ENCODE results near the gene ENPP3.

ENPP3 gene

DNA sequence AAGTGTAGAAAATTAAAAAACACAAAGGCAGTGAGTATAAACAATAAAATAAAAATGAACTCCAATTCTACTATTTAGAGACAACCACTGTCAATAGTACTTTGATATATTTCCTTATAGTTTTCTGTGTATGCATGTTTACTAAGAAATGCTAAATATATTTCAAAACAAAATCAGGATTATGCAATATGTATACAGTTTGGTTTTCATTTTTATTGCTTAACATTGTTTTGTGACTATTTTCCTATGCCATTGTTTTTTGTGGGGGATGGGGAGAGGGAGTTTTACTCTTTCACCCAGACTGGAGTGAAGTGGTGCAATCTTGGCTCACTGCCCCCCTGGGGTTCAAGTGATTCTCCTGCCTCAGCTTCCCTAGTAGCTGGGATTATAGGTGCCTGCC is 44.5 kb downstream of the ENPP3 start:
- no peak for DNase-seq (ENCODE audit: low spot score)
- H3K4me3 ChIP-seq = no peak overlapping the region
- TF ChIP-seq, protein P1, sequence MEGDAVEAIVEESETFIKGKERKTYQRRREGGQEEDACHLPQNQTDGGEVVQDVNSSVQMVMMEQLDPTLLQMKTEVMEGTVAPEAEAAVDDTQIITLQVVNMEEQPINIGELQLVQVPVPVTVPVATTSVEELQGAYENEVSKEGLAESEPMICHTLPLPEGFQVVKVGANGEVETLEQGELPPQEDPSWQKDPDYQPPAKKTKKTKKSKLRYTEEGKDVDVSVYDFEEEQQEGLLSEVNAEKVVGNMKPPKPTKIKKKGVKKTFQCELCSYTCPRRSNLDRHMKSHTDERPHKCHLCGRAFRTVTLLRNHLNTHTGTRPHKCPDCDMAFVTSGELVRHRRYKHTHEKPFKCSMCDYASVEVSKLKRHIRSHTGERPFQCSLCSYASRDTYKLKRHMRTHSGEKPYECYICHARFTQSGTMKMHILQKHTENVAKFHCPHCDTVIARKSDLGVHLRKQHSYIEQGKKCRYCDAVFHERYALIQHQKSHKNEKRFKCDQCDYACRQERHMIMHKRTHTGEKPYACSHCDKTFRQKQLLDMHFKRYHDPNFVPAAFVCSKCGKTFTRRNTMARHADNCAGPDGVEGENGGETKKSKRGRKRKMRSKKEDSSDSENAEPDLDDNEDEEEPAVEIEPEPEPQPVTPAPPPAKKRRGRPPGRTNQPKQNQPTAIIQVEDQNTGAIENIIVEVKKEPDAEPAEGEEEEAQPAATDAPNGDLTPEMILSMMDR (IDR thresholded peaks at IDR 0.05) = no peak
- no peak overlapping the region for H3K27ac ChIP-seq

DNA sequence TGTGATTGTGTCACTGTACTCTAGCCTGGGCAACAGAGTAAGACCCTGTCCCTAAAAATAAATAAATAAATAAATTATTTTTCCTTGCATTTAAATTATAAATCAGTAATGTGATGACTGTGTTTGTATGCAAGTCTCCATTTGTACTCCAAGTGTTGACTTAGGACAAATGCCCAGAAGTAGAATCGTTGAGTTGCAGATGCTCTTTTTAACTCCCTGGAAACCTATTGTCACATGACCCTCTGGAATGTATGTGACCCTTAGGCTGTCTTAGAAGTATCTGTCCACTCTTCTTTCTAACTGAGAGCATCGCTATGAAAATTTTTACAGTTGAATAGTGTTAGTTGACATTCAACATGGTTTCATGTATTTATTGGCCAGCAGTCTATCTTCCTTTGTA is 45.3 kb downstream of the ENPP3 start:
- TF ChIP-seq, protein P1 (IDR thresholded peaks at IDR 0.05) = no peak
- no peak overlapping the region for H3K27ac ChIP-seq
- DNase-seq (ENCODE audit: low spot score) = no peak
- H3K4me3 ChIP-seq = no peak overlapping the region

DNA sequence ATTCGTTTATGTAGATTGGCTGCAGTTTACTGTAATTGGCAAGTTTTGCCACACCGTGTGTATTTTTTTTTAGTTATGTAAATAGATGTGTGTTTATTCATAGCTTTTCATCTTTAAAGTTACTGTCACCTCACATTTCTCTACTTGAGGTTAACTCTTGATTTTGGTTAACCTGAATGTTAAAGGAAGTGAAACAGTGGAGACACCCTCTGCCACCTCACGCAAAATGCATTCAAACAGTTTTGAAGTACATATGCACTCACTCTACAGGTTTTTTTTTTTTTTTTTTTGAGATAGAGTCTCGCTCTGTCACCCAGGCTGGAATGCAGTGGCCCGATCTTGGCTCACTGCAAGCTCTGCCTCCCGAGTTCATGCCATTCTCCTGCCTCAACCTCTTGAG is 46.4 kb downstream of the ENPP3 start:
- DNase-seq (ENCODE audit: low spot score) = no peak
- Histone ChIP-seq H3K27ac (no peak overlapping the region), H3K4me3 (no peak overlapping the region)
- TF ChIP-seq, protein P1 (IDR thresholded peaks at IDR 0.05) = no peak

DNA sequence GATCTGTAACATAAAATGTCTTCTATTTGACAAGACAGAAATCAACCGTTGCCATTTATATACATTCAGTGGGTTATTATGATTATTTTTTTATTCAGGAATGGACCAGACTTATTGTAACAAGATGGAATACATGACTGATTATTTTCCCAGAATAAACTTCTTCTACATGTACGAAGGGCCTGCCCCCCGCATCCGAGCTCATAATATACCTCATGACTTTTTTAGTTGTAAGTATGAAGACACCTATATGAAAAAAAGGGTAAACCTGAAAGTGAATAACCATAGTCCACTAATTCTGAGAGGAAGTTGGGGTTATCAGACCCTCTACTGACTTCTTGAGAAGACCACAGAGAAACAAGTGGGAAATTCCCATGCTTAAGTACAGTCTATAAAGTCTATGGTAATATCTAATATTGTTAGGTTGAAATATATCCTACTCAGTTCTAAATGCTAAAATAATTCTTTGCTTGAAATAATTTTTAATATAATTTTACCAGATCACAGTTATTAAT is 48.2 kb downstream of the ENPP3 start:
- no peak overlapping the region for H3K4me3 ChIP-seq
- H3K27ac ChIP-seq = no peak overlapping the region
- TF ChIP-seq, protein P1 (IDR thresholded peaks at IDR 0.05) = no peak
- DNase-seq (ENCODE audit: low spot score) = no peak

DNA sequence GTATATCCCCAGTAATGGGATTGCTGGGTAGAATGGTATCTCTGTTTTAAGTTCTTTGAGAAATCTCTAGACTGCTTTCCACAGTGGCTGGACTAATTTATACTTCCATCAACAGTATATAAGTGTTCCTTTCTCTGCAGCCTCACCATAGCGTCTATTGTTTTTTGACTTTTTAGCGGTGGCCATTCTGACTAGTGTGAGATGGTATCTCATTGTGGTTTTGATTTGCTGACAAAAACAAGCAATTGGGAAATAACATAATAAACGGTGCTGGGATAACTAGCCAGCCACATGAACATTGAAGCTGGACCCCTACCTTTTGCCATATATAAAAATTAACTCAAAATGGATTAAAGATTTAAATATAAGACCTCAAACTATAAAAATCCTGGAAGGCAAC is 49.9 kb downstream of the ENPP3 start:
- no peak overlapping the region for H3K27ac ChIP-seq
- TF ChIP-seq, protein P1 (IDR thresholded peaks at IDR 0.05) = no peak
- DNase-seq (ENCODE audit: low spot score) = no peak
- H3K4me3 ChIP-seq = no peak overlapping the region

DNA sequence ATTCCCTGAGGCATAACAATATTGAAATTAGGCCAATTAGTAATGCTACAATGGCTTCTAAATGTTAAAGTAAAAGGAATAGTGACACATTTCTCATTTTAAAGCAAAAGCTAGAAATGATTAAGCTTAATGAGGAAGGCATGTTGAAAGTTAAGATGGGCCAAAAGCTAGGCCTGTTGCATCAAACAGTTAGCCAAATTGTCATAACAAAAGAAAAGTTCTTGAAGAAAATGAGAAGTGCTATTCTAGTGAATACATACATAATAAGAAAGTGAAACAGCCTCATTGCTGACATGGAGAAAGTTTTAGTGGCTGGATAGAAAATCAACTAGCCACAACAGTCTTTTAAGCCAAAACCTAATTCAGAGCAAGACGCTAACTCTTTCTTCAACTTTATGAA is 51.2 kb downstream of the ENPP3 start:
- TF ChIP-seq, protein P1 (IDR thresholded peaks at IDR 0.05) = no peak
- Histone ChIP-seq H3K27ac (no peak overlapping the region), H3K4me3 (no peak overlapping the region)
- no peak for DNase-seq (ENCODE audit: low spot score)

DNA sequence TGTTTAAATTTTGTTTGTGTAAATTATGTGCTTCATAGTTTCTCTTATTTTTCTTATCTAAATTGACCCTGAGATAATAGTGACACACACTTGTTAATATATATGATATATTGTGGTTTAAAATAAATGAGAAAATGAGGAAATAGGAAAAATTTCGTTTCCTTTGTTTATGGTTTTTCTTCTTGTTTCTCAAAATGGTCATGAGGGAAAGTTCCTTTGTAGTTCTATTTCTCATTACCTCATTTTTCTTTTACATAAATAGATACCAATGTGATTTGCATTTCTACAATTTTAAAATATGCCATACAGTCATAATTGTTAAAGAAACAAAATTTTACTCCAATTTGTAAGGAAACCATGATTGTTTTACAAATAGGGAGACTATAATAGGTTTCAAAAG is 54.9 kb downstream of the ENPP3 start:
- no peak for DNase-seq (ENCODE audit: low spot score)
- Histone ChIP-seq H3K27ac (no peak overlapping the region), H3K4me3 (no peak overlapping the region)
- TF ChIP-seq, protein P1 (IDR thresholded peaks at IDR 0.05) = no peak

Measured in coronary artery (tissue), 2 donors.